ENCODE measurements around the gene KCNG2.

KCNG2 gene

DNA sequence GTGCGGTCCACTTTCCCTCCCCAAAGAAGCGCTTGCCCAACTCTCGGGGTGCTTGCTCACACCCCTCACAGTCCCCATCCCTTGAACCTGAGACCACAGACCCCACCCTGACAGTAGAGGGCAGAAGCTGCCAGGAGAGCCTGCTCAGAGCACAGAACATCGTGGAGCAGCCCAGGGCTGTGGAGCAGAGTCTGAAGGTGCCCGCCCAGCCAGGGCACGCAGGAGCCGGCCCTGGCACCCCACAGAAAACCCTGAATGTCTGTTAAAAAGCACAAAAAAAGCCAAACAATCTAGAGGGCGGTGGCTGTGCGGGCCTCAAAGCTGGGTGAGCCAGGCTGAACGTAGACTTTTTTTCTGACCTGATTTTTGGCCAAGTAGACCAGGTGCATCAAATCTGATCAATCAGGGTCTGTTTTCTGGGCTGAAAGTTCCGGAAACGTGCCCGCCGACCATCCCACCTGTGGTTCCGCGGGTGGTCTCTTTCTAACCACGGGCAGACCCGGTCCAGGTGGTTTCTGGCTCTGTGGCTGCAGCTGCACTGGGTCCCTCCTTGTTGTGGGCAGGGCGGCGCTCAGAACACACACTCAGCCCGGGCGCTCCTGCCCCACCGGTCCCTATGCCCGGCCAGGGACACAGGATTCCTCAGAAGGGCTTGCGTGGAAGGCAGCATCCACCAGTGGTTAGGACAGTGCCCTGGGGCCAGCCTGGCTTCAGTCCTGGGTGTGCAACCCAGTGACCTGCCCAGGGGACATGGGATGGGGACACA, 87.4 kb downstream of the KCNG2 start:
- DNase-seq (ENCODE audit: low read depth in 3 of 3) = no peak

DNA sequence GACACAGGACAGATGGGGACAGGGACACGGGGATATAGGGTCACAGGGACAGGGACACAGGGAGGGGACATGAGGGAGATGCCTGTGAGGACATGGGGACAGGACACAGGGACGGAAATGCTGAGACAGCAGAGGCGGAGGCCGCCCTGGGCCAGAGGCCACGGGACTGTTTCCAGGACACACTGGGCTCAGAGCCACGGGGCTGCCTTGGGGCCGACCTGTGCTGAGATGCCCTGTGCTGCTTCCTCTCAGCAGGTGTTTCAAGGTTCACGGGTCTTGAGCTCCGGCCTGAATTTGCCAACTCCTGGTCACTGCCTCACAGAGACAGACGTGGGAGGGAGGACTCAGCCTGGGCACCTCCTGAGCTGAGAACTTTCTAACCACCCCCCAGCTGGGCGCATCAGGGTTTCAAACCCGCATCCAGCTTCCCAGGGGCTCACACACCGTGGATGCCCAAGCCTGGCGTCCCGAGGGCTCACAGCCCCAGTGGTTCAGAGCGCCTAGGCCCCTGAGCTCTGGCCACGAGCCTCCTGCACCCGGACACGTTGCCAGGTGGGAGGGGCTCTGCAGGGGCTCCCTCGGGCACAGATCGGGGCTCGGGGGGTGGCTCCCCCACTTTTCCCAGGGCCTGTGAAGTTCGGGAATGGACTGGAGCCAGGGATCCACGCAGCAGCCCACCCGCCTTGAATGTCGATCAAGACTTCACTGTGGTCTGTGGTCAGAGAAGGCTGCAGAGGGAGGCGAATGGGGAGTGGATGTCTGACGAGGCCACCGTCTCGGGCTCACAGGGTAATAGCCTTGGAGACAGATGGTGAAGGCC, 89.7 kb downstream of the KCNG2 start:
- no peak for DNase-seq (ENCODE audit: low read depth in 3 of 3)

DNA sequence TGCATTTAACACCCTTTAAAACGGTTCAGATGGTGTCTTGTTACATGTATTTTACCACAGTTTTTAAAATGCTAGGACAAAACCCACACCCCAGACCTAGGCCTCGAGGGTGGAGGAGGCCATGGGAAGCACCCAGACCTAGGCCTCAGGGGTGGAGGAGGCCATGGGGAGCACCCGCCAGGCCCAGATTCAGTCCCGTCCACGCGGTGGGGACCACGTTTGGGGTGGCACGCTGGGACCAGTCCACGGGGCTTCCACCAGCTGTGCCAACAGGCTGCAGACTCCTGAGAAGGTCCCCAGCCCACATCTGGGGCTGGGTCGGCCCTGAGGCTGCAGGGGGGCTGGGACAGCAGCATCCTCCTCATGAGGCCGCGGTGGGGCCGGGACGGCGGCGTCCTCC, 90.3 kb downstream of the KCNG2 start:
- DNase-seq (ENCODE audit: low read depth in 3 of 3) = no peak

DNA sequence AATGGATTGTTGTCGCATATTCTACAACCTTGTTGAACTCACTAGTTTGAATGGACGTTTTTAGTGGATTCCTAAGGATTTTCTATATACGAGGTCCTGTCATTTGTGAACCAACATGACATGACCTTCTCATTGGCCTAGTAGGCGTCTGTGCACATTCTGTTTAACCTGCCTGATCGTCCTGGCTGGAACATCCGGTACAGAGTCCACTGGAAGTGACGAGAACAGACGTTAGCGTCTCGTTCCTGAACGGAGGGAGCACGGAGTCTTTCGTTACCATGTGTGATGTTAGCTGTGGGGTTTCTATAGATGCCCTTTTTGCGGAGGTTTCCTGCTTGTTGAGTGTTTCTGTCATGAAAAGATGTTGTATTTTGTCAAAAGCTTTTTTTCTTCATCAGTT, 91.8 kb downstream of the KCNG2 start:
- DNase-seq (ENCODE audit: low read depth in 3 of 3) = no peak

DNA sequence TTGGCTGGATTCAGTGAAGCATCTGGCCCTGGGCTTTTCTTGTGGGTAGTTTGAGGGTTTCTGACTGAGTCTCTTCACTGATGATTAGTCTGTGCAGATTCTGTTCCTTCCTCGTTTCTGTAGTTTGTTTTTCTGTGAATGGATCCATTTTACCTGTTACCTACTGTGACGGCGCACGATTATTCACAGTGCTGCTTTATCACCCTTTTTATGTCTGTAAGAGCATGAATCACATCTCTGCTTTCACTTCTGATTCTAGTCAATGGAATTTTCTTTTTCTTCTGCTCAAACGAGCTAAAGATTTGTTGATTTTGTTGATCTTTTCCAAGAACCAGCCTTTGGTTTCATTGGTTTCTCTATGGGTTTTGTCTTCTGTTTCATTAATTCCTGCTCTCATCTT, 92.9 kb downstream of the KCNG2 start:
- no peak for DNase-seq (ENCODE audit: low read depth in 3 of 3)

DNA sequence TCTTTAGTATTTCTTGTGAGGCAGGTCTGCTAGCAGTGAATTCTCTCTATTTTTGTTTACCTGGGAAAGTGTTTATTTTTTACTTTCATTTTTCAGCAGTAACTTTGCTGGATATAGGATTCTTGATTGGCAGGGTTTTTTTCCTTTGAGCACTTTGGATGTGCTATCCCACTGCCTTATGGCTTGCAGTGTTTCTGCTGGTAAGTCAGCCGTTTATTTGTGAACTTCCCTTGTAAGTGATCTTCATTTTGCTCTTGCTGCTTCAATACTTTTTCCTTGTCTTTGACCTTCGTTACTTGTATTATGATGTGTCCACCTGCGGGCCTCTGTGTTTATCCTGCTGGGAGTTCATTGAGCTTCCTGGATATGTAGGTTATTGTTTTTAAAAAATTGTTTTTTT, 99.0 kb downstream of the KCNG2 start:
- no peak for DNase-seq (ENCODE audit: low read depth in 3 of 3)

DNA sequence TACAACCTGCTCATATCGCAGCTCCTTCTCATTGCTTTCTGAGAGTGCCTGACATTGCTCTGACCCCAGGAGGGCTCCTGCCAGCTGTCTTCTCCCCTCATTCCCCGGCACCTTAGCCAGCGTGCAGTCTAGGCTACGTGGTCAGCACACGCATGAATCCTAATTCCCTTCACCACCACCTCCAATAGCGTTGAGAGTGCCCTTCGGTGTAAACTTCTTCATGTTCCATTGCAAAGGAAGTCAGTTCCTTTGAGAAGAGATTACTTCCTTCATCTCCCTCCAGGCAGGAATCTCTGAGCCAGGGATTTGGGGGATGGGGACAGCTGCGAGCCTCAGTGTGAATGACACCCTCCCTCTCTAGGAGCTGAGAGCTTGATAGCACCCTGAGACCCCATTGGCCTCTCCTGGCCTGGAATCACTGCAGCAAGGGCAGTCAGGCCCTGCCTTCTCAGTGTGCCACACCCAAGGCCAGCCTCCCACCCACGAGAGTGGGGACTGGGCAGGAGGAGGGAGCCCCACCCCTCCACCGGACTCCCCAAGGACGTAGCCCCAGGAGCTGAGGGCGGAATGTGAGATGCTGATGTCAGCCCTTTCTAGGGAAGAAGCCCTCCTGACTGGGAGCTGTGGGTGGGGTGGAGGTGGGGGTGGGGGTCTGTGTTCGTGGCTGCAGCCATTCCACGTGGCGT, 100.3 kb downstream of the KCNG2 start:
- no peak for DNase-seq (ENCODE audit: low read depth in 3 of 3)

DNA sequence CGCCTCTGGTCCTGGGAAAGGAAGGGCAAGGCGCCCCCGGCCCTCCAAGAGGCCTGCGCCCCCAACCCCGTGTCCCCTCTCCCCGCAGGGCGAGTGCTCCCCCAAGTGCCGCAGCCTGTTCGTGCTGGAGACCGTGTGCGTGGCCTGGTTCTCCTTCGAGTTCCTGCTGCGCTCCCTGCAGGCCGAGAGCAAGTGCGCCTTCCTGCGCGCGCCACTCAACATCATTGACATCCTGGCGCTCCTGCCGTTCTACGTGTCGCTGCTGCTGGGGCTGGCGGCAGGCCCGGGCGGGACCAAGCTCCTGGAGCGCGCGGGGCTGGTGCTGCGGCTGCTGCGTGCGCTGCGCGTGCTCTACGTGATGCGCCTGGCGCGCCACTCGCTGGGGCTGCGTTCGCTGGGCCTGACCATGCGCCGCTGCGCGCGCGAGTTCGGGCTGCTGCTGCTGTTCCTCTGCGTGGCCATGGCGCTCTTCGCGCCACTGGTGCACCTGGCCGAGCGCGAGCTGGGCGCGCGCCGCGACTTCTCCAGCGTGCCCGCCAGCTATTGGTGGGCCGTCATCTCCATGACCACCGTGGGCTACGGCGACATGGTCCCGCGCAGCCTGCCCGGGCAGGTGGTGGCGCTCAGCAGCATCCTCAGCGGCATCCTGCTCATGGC, 101.3 kb downstream of the KCNG2 start:
- DNase-seq (ENCODE audit: low read depth in 3 of 3) = no peak

DNA sequence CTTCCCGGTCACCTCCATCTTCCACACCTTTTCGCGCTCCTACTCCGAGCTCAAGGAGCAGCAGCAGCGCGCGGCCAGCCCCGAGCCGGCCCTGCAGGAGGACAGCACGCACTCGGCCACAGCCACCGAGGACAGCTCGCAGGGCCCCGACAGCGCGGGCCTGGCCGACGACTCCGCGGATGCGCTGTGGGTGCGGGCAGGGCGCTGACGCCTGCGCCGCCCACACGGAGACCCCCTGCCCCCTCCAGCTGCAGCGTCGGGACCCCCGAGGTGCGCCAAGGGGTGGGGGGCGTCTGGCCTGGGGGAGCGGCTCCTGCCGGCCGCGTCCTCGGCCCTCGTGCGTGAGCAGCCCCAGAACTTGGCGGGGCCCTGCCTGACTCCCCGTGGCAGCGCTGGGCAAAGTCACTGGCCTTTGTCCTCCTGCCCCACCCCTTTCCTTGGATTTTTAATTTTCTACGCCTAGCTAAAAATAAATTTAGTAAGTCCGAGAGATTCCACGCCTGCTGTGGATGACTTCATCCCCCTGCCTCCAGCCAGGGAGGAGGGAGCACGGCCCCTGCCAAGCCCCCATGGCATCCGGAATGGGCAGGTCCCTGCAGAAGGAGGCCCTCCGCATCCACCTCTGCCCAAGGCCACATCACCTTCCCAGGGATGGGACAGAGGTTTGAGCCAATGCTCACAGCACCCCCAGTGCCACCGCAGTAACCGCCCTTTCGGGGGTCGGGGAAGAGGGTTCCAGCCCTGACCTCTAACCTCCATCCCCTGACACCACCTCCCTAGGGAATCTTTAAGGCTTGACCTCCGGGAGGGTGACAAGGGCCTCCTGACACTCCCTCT, 102.1 kb downstream of the KCNG2 start:
- DNase-seq (ENCODE audit: low read depth in 3 of 3) = no peak

DNA sequence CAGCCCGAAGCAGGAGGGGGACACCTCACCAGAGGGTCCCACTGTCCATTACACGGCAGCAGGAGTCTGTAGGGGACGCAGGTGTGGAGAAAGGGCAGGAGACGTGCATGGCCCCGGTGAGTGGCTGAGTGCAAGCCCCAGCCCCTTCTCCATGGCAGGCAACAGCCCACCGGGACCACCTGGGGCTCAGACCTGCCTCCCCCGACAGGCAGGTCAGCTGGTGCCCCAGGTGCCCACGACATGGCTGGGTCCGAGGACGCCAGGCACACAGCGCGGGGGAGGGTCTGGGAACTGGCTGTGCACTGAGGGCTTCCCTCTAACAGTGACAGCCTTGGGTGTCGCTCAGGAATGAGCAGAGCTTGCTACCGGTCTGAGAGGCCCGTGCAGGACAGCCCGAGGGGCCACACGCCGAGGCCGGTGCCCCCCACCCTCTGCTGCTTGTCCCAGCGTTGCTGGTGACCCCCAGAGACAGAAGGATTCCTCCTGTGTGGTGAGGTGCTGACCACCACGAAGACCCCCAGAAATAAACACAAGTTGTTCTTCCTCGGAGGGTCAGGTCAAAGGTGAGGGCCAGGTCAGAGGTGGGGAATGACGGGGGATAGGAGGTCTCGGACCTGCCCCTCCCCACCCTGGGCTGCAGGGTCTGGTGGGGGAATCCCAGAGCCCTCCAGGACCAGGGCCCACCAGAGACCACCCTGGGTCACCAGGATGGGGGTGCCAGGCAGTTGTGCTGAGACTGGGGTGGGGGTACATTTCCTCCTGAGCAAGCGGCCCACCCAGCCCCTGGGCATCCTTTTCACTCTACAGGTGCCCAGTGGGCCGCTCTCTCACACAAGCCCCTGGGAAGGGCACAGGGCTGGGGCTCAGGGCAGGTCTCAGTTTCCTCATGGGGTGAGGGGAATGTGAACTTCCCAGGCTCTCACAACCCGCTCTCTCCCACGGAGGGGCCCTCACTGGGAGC, 103.2 kb downstream of the KCNG2 start:
- no peak for DNase-seq (ENCODE audit: low read depth in 3 of 3)

DNA sequence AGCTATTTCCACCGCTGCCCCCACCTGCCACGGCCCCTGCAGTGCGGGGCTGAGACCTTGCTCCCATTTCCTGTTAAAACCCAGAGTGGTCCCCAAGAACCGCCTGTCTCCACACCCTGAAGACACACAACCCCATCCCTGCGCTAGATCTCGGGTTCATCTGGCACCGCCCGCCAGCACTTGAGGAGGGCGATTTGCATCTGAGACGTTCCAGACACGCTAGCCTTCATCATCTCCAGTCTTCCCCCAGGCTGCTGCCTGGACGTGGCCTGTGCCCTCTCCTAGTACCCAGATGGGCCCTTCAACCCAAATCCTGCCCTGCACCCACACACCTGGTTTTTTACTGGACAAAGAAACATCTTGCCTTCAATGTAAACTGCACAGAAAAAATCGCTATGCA, 103.9 kb downstream of the KCNG2 start:
- no peak for DNase-seq (ENCODE audit: low read depth in 3 of 3)

DNA sequence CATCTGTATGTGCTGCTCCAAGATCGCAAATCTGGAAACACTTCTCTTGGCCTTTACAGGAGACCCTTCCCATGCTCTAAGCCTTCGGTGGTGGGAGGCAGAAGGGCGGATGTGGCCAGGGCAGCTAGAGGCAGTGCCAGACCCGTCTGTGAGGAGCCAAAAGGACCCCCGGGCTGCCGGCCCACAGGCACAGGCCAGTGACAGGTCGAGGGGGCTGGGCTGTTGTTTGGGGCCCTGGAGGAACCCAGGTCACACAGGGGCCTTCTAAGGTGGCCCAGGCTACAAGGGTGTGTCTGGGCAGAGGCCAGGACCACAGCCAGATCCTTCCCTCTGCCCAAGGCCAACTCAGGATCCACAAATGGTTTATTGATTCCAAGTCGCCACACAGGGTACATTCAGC, 104.3 kb downstream of the KCNG2 start:
- DNase-seq (ENCODE audit: low read depth in 3 of 3) = no peak

DNA sequence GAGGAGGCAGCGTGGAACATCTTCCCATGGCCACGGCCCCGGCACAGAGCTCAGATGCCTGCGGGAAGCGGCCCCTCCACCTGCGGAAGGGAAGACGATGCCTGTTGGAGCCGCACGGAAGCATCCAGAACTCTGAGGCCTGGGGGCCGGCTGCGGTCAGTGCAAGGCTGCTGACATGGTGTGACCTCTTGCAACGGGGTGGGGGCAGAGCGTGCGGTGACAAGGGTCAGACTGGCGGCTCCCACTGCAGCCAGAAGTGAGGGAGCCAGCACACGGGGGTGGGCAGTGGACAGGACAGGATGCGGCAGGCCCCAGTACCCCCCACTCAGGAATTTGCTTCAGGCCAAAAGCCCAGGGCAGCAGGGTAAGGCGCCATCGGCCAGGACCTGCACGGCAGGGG, 104.9 kb downstream of the KCNG2 start:
- no peak for DNase-seq (ENCODE audit: low read depth in 3 of 3)

DNA sequence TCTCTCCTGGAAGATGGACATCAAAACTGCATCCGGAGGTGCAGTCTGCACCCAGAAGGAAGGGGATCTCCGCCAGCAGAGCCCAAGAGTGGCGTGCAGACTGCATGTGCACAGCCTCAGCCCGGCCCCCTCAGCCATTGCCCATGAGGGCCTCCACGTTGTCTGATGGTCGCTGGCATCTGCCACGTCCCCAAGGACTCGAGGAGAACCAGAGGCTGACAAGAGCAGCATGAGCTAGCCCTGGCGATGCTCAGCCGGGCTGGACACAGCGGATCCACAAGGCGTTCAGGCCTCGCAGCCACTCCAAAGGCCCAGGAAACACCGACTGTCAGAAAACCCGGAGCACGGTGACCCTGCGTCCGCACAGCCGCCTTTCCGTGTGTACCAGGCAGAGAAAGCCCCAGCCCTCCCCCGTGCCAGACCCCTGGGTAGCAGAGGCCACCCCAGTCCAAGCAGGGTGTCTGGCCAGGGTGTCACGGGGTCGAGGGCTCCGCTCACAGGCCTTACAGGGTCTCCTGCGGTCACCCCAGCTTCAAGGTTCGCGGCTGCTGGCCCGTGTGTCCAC, 105.4 kb downstream of the KCNG2 start:
- no peak for DNase-seq (ENCODE audit: low read depth in 3 of 3)

DNA sequence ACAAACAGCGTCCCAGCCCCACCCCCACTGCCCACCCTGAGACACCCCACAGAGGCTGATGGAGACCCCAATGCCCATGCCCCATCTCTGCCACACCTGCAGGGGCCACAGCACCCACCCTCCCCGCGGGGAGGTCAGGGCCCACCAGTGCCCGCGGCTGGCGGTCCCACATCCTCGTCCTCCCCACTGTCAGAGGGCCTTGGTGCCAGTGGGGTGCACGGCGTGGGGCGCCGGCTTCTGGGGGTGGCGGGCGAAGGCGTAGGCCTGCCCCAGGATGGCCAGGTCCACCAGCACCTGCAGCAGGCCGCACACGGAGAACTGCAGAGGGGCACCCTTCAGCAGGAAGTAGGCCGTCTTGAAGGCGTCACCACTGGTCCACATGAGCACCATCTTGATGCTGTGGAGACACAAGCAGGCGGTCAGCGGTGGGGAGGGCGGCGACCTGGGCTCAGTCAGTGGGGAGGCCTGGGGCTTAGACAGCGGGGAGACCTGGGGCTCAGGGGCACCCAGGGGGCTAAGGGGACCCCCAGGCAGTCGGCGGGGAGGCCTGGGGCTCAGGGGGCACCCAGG, 106.1 kb downstream of the KCNG2 start:
- no peak for DNase-seq (ENCODE audit: low read depth in 3 of 3)

DNA sequence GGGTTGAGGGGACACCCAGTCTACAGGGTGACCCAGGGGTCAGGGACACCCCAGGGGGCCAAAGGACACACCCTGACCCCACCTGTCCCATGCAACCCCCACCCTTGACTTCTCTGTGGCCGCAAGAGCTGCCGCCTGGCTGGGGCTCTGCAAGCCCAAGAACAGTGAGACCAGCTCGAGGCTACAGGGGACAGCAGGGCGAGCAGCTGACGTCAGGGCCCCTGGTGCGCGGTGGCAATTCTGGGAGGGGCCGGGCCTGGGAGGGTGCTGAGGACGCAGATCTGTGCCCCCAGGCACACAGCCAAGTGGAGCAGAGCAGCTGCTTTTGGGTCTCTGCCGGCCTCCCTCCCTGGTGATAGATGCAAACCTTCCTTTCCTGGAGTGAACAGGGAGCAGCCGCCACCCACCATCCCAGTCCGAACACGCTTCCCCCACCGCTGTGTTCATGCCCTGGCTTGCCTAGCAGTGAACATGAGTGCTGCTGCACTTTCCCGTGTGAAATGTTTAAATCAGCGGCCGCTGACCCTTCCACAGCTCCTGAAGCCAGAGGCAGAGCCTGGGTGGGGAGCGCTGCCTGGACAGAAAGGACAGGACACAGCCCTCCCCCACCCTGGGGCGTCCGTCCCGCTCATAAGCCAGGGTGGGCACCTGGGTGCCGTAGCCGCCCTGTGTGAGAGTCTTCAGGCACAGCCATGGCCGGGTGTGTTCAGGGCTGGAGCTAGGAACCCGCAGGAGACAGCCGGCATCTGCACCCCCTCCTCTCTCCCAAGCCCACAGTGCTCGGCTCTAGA, 106.8 kb downstream of the KCNG2 start:
- no peak for DNase-seq (ENCODE audit: low read depth in 3 of 3)

DNA sequence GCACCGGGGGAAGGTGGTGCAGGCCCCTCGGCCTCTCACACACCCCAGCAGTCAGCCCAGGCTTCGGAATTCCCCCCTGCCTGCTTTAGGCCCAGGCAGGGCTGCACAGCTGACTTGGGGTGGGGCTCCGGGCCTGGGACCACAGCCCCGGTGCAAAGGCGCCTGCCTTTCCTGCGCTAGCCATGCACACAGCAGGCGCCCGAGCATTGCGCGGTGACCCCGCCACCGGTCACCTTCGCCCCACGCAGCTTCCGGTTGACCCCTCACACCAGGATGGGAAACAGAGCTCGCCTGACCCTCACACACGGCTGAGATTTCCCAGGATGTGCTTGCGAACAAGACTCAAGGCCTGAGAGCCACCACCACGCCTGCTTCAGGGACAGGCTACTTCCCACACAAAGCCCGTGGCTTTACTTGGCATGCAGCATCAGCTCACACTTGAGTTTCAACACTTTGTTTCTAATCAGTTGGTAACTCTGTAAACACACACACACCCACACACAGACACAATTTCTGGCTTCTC, 107.7 kb downstream of the KCNG2 start:
- no peak for DNase-seq (ENCODE audit: low read depth in 3 of 3)

DNA sequence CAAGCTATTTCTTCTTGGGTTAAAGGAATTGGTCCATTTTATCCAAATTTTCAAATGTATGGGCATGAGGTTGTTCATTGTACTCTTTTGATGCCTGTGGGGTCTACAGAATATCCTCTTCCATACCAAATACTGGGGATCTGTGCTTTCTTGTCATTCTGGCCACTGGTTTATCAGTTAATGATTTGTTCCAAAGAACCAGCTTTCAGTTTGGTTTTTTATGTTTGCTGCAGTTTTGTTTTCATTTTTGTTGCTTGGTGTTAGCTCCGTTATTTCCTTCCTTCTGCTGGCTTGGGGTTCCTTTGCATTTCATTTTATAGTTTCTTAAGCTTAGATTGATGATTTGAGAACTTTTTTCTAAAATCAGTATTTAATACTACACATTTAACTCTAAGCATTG, 108.3 kb downstream of the KCNG2 start:
- no peak for DNase-seq (ENCODE audit: low read depth in 3 of 3)
